BLaER1 treated with 17β-estradiol and CSF1 and Interleukin-3, amounts not matched to agents 10 nM and 100 nM (cell line): ENCODE measurements around the gene WBP2.

Experiments used
- H3K27ac ChIP-seq, 11 experiments: shearing (Covaris generic); formaldehyde crosslinking; 2 replicates each; pipeline ENCODE4 v1.8.1; 2022
- H3K27me3 ChIP-seq, 11 experiments: shearing (Covaris generic); formaldehyde crosslinking; 2 replicates each; pipeline ENCODE4 v1.8.1; 2022
- H3K36me3 ChIP-seq, 11 experiments: shearing (Covaris generic); formaldehyde crosslinking; 2 replicates each; pipeline ENCODE4 v1.8.1; 2022
- H3K4me1 ChIP-seq, 10 experiments: shearing (Covaris generic); formaldehyde crosslinking; 2 replicates each; pipeline ENCODE4 v1.8.1; 2022
- H3K4me2 ChIP-seq, 11 experiments: shearing (Covaris generic); formaldehyde crosslinking; 2 replicates each; pipeline ENCODE4 v1.8.1; 2022
- H3K4me3 ChIP-seq, 10 experiments: shearing (Covaris generic); formaldehyde crosslinking; 2 replicates each; pipeline ENCODE4 v1.8.1; 2022
- H3K9ac ChIP-seq, 11 experiments: shearing (Covaris generic); formaldehyde crosslinking; 2 replicates each; pipeline ENCODE4 v1.8.1; 2022
- H3K9me3 ChIP-seq, 11 experiments: shearing (Covaris generic); formaldehyde crosslinking; replicated peaks in 1 of 11; 2 replicates each; pipeline ENCODE4 v1.8.1; 2022
- H4K20me1 ChIP-seq, 11 experiments: shearing (Covaris generic); formaldehyde crosslinking; 2 replicates each; pipeline ENCODE4 v1.8.1; 2022
- Cebpa-rat ChIP-seq, 11 experiments: shearing (Covaris generic); IDR thresholded peaks; 2 replicates each; pipeline ENCODE4 v1.8.1; 2022

Gene WBP2

DNA sequence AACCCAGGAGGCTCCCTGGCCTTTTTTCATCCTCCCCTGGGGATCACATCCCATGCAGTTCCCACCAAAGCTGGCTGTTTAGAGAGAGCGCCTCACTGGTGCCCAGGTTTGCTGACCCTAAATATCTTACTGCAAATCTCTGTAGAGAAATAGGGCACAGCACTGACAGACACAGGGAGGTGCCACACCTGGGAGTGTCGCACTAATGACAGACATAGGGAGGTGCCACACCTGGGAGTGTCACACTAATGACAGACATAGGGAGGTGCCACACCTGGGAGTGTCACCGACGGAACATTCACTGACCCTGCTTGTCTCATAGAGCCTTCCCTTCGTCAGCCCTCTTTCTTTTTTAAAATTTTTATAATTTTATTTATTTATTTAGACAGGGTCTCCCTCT is 44.9 kb downstream of the WBP2 start:
- Histone ChIP-seq H3K4me2 (no peak overlapping the region), H3K27me3 (no peaks in the 10 kb centered on the region), H3K9ac (peak overlapping the region in 1 of 11 experiments; percentile 26; a peak in 1 of 22 replicates), H3K27ac (no peak overlapping the region), H3K9me3 (no peaks in the 10 kb centered on the region), H3K4me1 (peaks cover 16 to 42% (median 24%) of the 10 kb centered on the region in 10 experiments), H3K36me3 (peaks cover 58 to 78% (median 61%) of the 10 kb centered on the region in 11 experiments), H4K20me1 (peaks cover 35 to 89% (median 47%) of the 10 kb centered on the region in 11 experiments; a peak in 20 of 22 replicates), H3K4me3 (no peak overlapping the region)
- TF ChIP-seq Cebpa-rat (IDR thresholded peaks at IDR 0.05) = no peak

DNA sequence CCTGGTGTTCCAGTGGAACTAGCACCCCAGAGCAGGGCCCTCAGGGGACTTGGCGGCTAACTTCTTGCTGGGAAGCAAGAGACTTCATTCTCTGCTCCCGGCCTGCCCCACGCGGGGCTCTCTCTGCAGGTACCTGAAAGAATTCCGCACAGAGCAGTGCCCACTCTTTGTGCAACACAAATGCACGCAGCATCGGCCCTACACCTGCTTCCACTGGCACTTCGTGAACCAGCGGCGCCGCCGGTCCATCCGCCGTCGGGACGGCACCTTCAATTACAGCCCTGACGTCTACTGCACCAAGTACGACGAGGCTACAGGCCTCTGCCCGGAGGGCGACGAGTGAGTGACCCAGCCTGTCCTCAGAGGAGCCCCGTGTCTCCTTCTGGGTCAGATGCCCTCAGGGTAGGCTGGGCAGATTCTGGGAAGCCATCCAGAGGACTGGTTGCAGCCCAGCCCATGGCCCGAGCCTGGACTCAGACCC is 45.5 kb downstream of the WBP2 start:
- Histone ChIP-seq H3K27me3 (no peaks in the 10 kb centered on the region), H4K20me1 (peaks cover 36 to 84% (median 50%) of the 10 kb centered on the region in 11 experiments; a peak in 20 of 22 replicates), H3K4me3 (no peak overlapping the region), H3K36me3 (peaks cover 53 to 75% (median 56%) of the 10 kb centered on the region in 11 experiments), H3K4me1 (peaks cover 16 to 42% (median 24%) of the 10 kb centered on the region in 10 experiments), H3K27ac (peak overlapping the region in 6 of 11 experiments; percentile 14 to 43 (median 22); a peak in 4 of 22 replicates), H3K9me3 (no peaks in the 10 kb centered on the region), H3K4me2 (peak overlapping the region in 8 of 11 experiments; percentile 10 to 61 (median 33); a peak in 6 of 22 replicates), H3K9ac (peak overlapping the region in 3 of 11 experiments; percentile 23 to 32 (median 29); a peak in 4 of 22 replicates)
- TF ChIP-seq Cebpa-rat (IDR thresholded peaks at IDR 0.05) = no peak

DNA sequence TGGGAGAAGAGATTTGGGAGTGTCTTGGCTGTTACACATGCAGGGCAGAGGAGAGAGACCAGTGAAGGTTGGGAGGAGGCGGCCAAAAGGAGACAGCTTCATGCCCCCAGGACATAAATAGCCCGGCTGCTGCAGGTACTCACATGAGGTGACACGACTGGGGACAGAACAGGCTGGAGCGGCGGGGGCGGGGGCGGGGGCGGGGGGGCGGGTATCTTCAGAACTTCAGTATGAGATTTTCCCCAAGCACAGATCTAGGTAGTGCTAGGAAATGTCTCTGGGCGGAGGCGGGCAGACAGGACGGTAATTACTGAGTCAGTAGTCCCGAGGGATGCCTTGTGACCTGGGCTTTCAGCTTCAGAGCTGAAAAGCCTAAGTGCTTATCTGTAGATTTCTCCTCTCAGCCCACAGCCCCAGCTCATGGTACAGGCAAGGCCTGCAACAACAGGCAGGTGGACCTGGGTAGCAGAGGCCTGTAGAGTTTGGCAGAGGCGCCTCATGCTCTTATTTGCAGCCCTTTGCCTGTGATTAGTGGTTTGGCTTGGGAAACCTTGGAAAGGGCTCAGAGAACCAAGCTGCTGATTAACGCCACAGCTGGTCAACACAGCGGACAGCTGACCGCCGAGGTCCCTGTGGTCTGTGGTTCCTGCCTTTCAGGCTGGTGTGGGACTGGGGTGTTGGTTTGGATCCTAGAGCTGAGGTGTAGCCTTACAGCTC is 46.1 kb downstream of the WBP2 start:
- no peaks in the 10 kb centered on the region for H3K9me3 ChIP-seq
- no peak for TF ChIP-seq Cebpa-rat (IDR thresholded peaks at IDR 0.05)
- no peak overlapping the region for H3K4me3 ChIP-seq
- peak overlapping the region in 8 of 11 experiments; percentile 8 to 43 (median 34); a peak in 7 of 22 replicates for H3K27ac ChIP-seq
- peak overlapping the region; percentile 26 to 61 (median 47); a peak in 21 of 22 replicates for H3K4me2 ChIP-seq
- H3K27me3 ChIP-seq = no peaks in the 10 kb centered on the region
- peaks cover 16 to 47% (median 26%) of the 10 kb centered on the region in 10 experiments for H3K4me1 ChIP-seq
- peaks cover 46 to 75% (median 54%) of the 10 kb centered on the region in 11 experiments for H3K36me3 ChIP-seq
- H3K9ac ChIP-seq = peak overlapping the region in 7 of 11 experiments; percentile 23 to 48 (median 32); a peak in 14 of 22 replicates
- peaks cover 42 to 82% (median 51%) of the 10 kb centered on the region in 11 experiments; a peak in 20 of 22 replicates for H4K20me1 ChIP-seq

DNA sequence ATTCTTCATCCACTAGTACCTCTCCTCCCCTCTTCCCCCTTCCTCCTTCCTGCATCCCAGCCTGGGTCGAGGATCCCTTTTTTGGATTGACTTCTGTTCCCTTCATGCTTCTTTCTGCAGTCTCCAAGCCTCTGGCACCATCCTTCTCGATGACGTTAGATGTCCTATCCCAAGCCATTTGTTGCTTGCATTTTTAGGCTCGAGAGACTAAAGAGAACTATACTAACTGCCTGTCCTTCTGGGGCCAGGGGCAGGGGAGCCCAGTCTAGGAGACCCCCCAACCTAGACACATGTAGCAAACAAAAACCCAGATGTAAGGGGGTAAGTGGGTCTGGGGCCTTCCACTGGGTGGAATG is 46.6 kb downstream of the WBP2 start:
- no peak for TF ChIP-seq Cebpa-rat (IDR thresholded peaks at IDR 0.05)
- Histone ChIP-seq H3K4me1 (peaks cover 16 to 49% (median 26%) of the 10 kb centered on the region in 10 experiments), H3K4me3 (no peak overlapping the region), H3K27me3 (no peaks in the 10 kb centered on the region), H3K4me2 (peak overlapping the region; percentile 26 to 60 (median 44); a peak in 20 of 22 replicates), H3K9me3 (no peaks in the 10 kb centered on the region), H3K36me3 (peaks cover 41 to 71% (median 53%) of the 10 kb centered on the region in 11 experiments), H3K27ac (peak overlapping the region in 5 of 11 experiments; percentile 8 to 40 (median 35); a peak in 3 of 22 replicates), H3K9ac (peak overlapping the region in 5 of 11 experiments; percentile 21 to 48 (median 37); a peak in 9 of 22 replicates), H4K20me1 (peaks cover 42 to 87% (median 55%) of the 10 kb centered on the region in 11 experiments; a peak in 20 of 22 replicates)

DNA sequence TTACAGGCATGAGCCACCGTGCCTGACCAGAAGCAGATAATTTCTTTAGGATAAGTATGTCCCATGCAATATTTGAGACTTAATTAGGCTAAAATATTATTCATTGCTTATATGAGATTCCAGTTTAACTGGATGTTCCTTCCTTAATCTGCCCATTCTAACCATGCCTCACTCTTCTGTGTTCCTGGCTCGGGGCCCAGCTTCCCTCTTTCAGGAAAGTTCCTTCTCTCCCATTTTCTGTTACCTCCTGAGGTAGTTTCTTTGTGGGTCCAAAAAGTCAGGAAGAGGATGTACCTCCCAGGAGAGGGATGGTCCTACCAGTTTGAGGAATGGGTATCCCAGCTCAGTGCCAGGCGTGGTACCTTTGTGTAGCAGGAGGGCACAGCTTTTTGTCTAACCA is 47.3 kb downstream of the WBP2 start:
- Histone ChIP-seq H3K4me3 (no peak overlapping the region), H3K27ac (0 out of 22 replicates have a peak overlapping the region, but pooled peaks of 1 of the 11 experiments have one; percentile 35), H3K36me3 (peaks cover 34 to 70% (median 50%) of the 10 kb centered on the region in 11 experiments), H4K20me1 (peaks cover 44 to 87% (median 59%) of the 10 kb centered on the region in 11 experiments; a peak in 20 of 22 replicates), H3K9ac (peak overlapping the region in 4 of 11 experiments; percentile 21 to 48 (median 42); a peak in 2 of 22 replicates), H3K27me3 (no peaks in the 10 kb centered on the region), H3K4me2 (peak overlapping the region; percentile 26 to 60 (median 44); a peak in 13 of 22 replicates), H3K4me1 (peaks cover 16 to 49% (median 26%) of the 10 kb centered on the region in 10 experiments), H3K9me3 (no peaks in the 10 kb centered on the region)
- TF ChIP-seq Cebpa-rat (IDR thresholded peaks at IDR 0.05) = no peak

DNA sequence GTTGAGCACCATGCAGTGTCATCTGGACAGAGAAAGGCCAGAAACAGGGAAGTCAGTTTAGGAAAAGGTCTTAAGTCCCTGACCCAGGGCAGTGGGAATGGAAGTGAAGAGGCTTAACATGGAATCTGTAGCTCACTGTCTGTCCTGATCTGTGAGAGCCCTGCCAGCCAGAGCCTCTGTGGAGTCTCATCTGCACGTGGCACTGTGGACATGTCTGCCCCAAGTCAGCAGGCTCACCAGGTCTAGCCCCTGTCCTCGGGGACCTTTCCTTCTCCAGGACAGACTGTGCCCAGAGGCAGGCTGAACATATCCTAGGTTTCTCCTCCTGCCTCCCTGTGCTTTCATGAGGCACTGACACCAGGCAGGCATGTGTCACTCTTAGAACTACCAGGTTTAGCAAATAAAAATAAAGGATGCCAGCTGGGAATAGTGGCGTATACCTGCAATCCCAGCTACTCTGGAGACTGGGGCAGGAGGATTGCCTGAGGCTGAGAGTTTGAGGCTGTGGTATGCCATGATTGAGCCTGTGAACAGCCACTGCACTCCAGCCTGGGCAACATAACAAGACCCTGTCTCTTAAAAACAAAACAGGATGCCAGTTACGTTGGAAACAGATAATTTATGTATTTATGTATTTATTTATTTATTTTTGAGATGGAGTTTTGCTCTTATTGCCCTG is 48.2 kb downstream of the WBP2 start:
- Histone ChIP-seq H4K20me1 (peaks cover 44 to 90% (median 59%) of the 10 kb centered on the region in 11 experiments; a peak in 20 of 22 replicates), H3K27ac (peak overlapping the region in 2 of 11 experiments; percentile 8 to 12; a peak in 2 of 22 replicates), H3K9ac (peak overlapping the region in 2 of 11 experiments; percentile 6 to 22; a peak in 3 of 22 replicates), H3K9me3 (no peaks in the 10 kb centered on the region), H3K27me3 (no peaks in the 10 kb centered on the region), H3K4me1 (peaks cover 16 to 49% (median 26%) of the 10 kb centered on the region in 10 experiments), H3K4me3 (no peak overlapping the region), H3K4me2 (peak overlapping the region in 1 of 11 experiments; percentile 31; a peak in 1 of 22 replicates), H3K36me3 (peaks cover 26 to 68% (median 47%) of the 10 kb centered on the region in 11 experiments)
- TF ChIP-seq Cebpa-rat (IDR thresholded peaks at IDR 0.05) = no peak

DNA sequence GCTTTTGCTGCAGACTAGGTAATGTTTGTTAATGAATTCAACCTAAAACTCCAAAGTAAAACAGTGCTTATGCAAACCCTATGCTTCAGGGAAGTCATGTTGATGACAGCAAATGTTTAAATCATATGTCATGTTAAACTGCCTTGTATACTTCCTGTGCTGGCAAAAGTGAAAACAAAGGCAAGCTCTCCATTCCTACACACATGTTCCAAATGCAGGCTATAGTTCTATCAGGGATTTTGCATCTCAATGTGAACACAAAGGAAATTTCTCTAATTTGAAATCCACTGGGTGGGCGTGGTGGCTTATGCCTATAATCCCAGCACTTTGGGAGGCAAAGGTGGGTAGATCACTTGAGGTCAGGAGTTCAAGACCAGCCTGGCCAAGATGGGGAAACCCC is 51.3 kb downstream of the WBP2 start:
- Histone ChIP-seq H3K27ac (no peak overlapping the region), H3K36me3 (peaks cover 21 to 65% (median 46%) of the 10 kb centered on the region in 11 experiments), H4K20me1 (peaks cover 25 to 92% (median 57%) of the 10 kb centered on the region in 11 experiments; a peak in 18 of 22 replicates), H3K9me3 (no peaks in the 10 kb centered on the region), H3K4me3 (no peak overlapping the region), H3K4me2 (no peak overlapping the region), H3K9ac (no peak overlapping the region), H3K4me1 (peaks cover 11 to 41% (median 20%) of the 10 kb centered on the region in 10 experiments), H3K27me3 (no peaks in the 10 kb centered on the region)
- TF ChIP-seq Cebpa-rat (IDR thresholded peaks at IDR 0.05) = no peak

DNA sequence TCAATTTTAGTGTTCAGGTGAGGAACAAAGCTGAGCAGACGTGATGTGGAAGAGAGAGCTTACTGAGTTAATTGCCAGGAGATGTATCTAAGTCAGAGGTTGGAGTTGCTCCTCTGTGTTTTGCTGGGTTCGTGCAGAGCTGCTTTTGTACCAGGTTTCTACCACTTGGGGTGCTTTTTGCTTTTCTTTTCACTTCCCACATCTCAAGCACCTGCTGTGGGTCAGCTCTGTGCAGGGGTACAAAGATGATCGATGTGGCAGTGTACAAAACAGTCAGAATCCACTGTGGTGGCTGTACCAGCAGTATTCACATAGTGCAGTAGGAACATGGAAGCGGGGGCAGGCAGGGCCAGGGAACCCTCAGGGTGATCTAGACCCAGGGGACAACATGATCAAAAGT is 55.7 kb downstream of the WBP2 start:
- Histone ChIP-seq H3K9ac (no peak overlapping the region), H3K27me3 (no peaks in the 10 kb centered on the region), H3K4me2 (no peak overlapping the region), H3K4me1 (peaks cover 0 to 13% (median 0%) of the 10 kb centered on the region in 10 experiments; a peak in 4 of 20 replicates), H4K20me1 (peaks cover 20 to 89% (median 52%) of the 10 kb centered on the region in 11 experiments; a peak in 18 of 22 replicates), H3K9me3 (no peaks in the 10 kb centered on the region), H3K36me3 (peaks cover 62 to 95% (median 88%) of the 10 kb centered on the region in 11 experiments), H3K27ac (no peak overlapping the region), H3K4me3 (no peak overlapping the region)
- no peak for TF ChIP-seq Cebpa-rat (IDR thresholded peaks at IDR 0.05)
